HL-60 (cell line): ENCODE results near the gene SETBP1.

Experiments used
- GABPA ChIP-seq: IDR thresholded peaks from 2 replicates; pipeline ENCODE4 v1.6.1; 2012; ENCODE audit warnings: low read depth
- POLR2AphosphoS5 ChIP-seq: IDR thresholded peaks from 2 replicates; pipeline ENCODE4 v1.6.1; 2012; ENCODE audit warnings: low read depth
- SPI1 ChIP-seq: IDR thresholded peaks from 2 replicates; pipeline ENCODE4 v1.6.1; 2012; ENCODE audit warnings: low read depth, mild to moderate bottlenecking, borderline replicate concordance
- TF ChIP-seq, protein P1 (sequence below): IDR thresholded peaks from one replicate; pipeline ENCODE4 v1.5.1; 2011; ENCODE audit warnings: low read length, control low read depth, inconsistent platforms; ENCODE audit not compliant: insufficient read depth
- TF ChIP-seq, protein P2 (sequence below): IDR thresholded peaks from 2 replicates; pipeline ENCODE4 v1.6.1; 2012; ENCODE audit warnings: low read depth; ENCODE audit not compliant: insufficient replicate concordance

DNA sequence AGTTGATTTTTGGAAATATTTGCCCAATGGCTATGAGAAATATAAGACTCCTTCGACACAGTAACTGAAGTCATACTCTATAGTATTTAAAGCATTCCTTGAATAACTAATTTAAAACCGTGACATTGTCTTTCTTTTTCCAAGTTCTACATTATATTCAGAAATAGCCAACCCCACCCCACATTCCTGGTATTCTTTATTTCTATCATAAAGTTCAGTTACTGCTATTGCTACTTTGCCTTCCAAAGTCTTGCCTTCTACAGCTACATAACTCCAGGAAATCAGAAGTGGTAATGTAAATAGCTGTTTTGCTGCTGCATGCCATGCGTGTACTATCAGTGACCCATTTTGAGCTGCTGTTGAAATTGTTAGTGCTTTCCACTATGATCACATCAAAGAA, 45.1 kb upstream of the SETBP1 start:
- TF ChIP-seq, protein P1, sequence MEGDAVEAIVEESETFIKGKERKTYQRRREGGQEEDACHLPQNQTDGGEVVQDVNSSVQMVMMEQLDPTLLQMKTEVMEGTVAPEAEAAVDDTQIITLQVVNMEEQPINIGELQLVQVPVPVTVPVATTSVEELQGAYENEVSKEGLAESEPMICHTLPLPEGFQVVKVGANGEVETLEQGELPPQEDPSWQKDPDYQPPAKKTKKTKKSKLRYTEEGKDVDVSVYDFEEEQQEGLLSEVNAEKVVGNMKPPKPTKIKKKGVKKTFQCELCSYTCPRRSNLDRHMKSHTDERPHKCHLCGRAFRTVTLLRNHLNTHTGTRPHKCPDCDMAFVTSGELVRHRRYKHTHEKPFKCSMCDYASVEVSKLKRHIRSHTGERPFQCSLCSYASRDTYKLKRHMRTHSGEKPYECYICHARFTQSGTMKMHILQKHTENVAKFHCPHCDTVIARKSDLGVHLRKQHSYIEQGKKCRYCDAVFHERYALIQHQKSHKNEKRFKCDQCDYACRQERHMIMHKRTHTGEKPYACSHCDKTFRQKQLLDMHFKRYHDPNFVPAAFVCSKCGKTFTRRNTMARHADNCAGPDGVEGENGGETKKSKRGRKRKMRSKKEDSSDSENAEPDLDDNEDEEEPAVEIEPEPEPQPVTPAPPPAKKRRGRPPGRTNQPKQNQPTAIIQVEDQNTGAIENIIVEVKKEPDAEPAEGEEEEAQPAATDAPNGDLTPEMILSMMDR = no peak
- TF ChIP-seq POLR2AphosphoS5 (no peak), SPI1 (no peak), GABPA (no peak)
- TF ChIP-seq, protein P2, sequence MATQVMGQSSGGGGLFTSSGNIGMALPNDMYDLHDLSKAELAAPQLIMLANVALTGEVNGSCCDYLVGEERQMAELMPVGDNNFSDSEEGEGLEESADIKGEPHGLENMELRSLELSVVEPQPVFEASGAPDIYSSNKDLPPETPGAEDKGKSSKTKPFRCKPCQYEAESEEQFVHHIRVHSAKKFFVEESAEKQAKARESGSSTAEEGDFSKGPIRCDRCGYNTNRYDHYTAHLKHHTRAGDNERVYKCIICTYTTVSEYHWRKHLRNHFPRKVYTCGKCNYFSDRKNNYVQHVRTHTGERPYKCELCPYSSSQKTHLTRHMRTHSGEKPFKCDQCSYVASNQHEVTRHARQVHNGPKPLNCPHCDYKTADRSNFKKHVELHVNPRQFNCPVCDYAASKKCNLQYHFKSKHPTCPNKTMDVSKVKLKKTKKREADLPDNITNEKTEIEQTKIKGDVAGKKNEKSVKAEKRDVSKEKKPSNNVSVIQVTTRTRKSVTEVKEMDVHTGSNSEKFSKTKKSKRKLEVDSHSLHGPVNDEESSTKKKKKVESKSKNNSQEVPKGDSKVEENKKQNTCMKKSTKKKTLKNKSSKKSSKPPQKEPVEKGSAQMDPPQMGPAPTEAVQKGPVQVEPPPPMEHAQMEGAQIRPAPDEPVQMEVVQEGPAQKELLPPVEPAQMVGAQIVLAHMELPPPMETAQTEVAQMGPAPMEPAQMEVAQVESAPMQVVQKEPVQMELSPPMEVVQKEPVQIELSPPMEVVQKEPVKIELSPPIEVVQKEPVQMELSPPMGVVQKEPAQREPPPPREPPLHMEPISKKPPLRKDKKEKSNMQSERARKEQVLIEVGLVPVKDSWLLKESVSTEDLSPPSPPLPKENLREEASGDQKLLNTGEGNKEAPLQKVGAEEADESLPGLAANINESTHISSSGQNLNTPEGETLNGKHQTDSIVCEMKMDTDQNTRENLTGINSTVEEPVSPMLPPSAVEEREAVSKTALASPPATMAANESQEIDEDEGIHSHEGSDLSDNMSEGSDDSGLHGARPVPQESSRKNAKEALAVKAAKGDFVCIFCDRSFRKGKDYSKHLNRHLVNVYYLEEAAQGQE = no peak
